NCI-H1417 treated with DMSO at 0.1 percent for 48 hours (cell line): ENCODE results near the gene HMCN2.

Experiments
- DNase-seq: peaks from one replicate; lab custom pipeline; 2025; lab: John Stamatoyannopoulos, UW

The HMCN2 gene

GRCh38 chr9:130290291-130291181 lies 25.0 kb downstream of the HMCN2 start:
- no peak for DNase-seq

GRCh38 chr9:130291474-130291873 lies 25.9 kb downstream of the HMCN2 start:
- no peak for DNase-seq

- no peak for DNase-seq
Measured at GRCh38 chr9:130292106-130292505, 26.5 kb downstream of the HMCN2 start.

GRCh38 chr9:130294664-130295063 lies 29.1 kb downstream of the HMCN2 start:
- no peak for DNase-seq

- no peak for DNase-seq
Measured at GRCh38 chr9:130295431-130295830, 29.9 kb downstream of the HMCN2 start.

GRCh38 chr9:130295945-130296782 lies 30.6 kb downstream of the HMCN2 start:
- DNase-seq: no peak

- no peak for DNase-seq
Measured at GRCh38 chr9:130296783-130297055, 31.2 kb downstream of the HMCN2 start.

GRCh38 chr9:130297371-130297770 lies 31.8 kb downstream of the HMCN2 start:
- no peak for DNase-seq

GRCh38 chr9:130298662-130299279 lies 33.2 kb downstream of the HMCN2 start:
- no peak for DNase-seq

GRCh38 chr9:130299785-130300615 lies 34.4 kb downstream of the HMCN2 start:
- DNase-seq: no peak

- DNase-seq: no peak
Measured at GRCh38 chr9:130300739-130301138, 35.2 kb downstream of the HMCN2 start.

GRCh38 chr9:130301483-130302286 lies 36.1 kb downstream of the HMCN2 start:
- DNase-seq: no peak

GRCh38 chr9:130302785-130303612 lies 37.4 kb downstream of the HMCN2 start:
- DNase-seq: no peak

- DNase-seq: no peak
Measured at GRCh38 chr9:130303613-130304055, 38.1 kb downstream of the HMCN2 start.

GRCh38 chr9:130304116-130304515 lies 38.6 kb downstream of the HMCN2 start:
- DNase-seq: no peak

- no peak for DNase-seq
Measured at GRCh38 chr9:130304643-130305042, 39.1 kb downstream of the HMCN2 start.

GRCh38 chr9:130305381-130305780 lies 39.8 kb downstream of the HMCN2 start:
- DNase-seq: no peak

GRCh38 chr9:130306823-130307666 lies 41.5 kb downstream of the HMCN2 start:
- no peak for DNase-seq

GRCh38 chr9:130307667-130307943 lies 42.0 kb downstream of the HMCN2 start:
- DNase-seq: no peak
